Choroid plexus epithelial cell (primary cell): Measurements from ENCODE around the gene TOR4A.

ENCODE experiments used
- DNase-seq: peaks from one replicate; pipeline ENCODE4 v3.0.0-alpha.2; 2010; ENCODE audit warnings: low read depth
- H3K4me3 ChIP-seq: 2 replicates; pipeline ENCODE4 v1.5.1; 2011; ENCODE audit warnings: low read depth, mild to moderate bottlenecking, control low read depth, low read length, moderate library complexity
- CTCF ChIP-seq: conservative IDR thresholded peaks from 2 replicates; pipeline ENCODE4 v1.5.1; 2011; ENCODE audit warnings: low read depth, mild to moderate bottlenecking, control low read depth, inconsistent platforms, low read length, moderate library complexity

TOR4A gene

GRCh38 chr9:137252555-137253506 lies 24.7 kb upstream of the TOR4A start:
- no peak overlapping the region for H3K4me3 ChIP-seq
- TF ChIP-seq CTCF = no peak
- no peak for DNase-seq

- no peak for TF ChIP-seq CTCF
- no peak for DNase-seq
- peak overlapping the region; percentile 78 for H3K4me3 ChIP-seq
Measured at GRCh38 chr9:137253717-137254623, 23.6 kb upstream of the TOR4A start.

GRCh38 chr9:137254624-137255447 lies 22.7 kb upstream of the TOR4A start, which contains the start of gene NELFB:
NELFB (plus strand) TSS chr9:137255327.
- peak within 1 kb of the TSS; percentile 91 for H3K4me3 ChIP-seq
- TF ChIP-seq CTCF = no peak
- peak; percentile 85 for DNase-seq

- no peak for DNase-seq
- peak overlapping the region; percentile 91 for H3K4me3 ChIP-seq
- TF ChIP-seq CTCF = no peak
Measured at GRCh38 chr9:137255448-137256114, 21.9 kb upstream of the TOR4A start.

- DNase-seq = no peak
- H3K4me3 ChIP-seq = peak overlapping the region; percentile 91
- TF ChIP-seq CTCF = no peak
Measured at GRCh38 chr9:137256362-137256761, 21.2 kb upstream of the TOR4A start.

- TF ChIP-seq CTCF = no peak
- DNase-seq = no peak
- peak overlapping the region; percentile 5 for H3K4me3 ChIP-seq
Measured at GRCh38 chr9:137256856-137257255, 20.7 kb upstream of the TOR4A start.
